Activated CD4-positive, alpha-beta T cell treated with anti-CD3 and anti-CD28 coated beads, Interleukin-2, Interleukin-4, amounts not matched to agents 100 ng/mL and 50 ng/mL, durations not matched to agents 16 hours and 8 hours (primary cell): ENCODE results near the gene UBE3B.

Experiments used
- DNase-seq: peaks from one replicate; pipeline ENCODE4 v3.0.0-alpha.2; 2020; ENCODE audit warnings: low spot score

UBE3B gene

DNA sequence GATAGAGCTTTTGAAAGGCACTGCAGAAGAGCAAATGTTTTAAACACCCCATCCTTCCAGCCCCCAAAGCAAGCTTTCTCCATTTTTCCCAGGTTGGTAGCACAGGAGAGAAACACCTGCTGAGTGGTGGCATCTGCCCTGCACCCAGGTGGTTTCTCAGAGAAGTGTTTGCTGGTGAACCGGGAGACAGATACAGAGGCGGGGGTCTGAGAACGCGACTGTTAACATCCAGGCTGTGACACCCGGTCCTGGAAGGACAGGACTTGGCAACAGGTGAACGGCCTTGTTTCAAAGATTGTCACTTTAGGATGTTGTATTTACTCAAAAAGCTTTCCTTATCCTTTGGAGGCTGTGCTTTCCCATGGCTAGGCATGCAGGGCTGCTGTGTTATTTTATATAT lies 77.3 kb downstream of the UBE3B start:
- DNase-seq = no peak

- no peak for DNase-seq
These were observed 78.2 kb downstream of the UBE3B start for GRCh38 chr12:109555431-109556315.

DNA sequence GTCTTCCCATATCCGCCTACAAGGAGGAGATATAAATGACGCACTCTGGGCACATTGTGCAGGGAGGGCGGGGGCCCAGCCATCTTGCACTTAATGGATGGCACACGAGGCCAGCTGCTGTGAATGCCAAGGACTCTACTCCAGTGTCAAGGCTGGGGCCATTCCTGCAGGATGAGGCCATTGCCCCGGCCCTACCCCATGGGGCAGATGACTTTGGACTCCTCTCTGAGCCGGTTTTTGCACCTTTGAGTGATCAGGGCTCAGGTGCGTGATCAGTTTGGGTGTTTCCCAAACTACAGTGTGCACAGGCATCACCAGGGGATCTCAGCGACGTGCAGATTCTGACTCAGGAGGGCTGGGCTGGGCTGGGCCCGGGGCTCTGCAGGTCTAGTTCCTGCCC lies 79.8 kb downstream of the UBE3B start:
- no peak for DNase-seq

GRCh38 chr12:109557805-109558204 lies 80.4 kb downstream of the UBE3B start:
- DNase-seq = no peak

DNA sequence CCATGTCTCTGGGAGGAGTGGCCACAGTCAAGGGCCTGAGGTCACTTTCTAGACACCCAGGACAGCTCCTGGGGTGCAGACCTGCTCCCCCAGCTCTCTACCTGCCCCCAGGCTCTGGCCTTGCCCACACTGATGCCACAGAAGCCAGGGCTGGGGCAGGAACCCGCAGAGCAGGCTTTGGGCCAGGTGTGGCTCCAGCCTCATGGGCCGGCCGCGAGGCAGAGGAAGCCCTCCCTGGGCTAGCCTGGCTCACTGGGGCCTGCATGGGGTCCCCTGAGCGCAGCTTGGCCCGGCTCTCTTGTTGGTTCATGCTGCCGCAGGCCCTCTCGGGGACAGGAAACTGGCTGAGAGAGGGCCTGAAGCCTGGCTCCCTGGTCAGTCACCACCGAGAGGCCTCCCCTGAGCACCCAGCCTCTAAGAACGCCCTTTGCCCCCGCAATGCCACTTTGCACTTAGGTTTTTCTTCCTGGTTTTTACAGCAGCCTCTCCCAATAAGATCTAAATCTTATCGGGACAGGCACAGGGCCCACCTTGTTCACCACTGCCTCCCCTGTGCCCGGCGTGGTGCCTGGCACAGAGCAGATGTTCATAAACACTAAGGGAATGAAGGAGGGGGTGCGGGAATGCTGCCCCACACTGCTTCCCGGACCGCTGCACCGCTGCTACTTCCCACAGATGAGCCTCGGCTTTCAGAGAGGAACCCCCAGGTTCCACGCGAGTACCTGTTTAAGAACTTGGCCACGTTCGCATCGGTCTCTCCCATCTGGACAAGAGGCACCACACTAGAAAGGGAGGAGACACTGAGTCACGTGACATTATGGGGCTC lies 81.2 kb downstream of the UBE3B start:
- DNase-seq = no peak

GRCh38 chr12:109559200-109559505 lies 81.7 kb downstream of the UBE3B start:
- DNase-seq = no peak

DNA sequence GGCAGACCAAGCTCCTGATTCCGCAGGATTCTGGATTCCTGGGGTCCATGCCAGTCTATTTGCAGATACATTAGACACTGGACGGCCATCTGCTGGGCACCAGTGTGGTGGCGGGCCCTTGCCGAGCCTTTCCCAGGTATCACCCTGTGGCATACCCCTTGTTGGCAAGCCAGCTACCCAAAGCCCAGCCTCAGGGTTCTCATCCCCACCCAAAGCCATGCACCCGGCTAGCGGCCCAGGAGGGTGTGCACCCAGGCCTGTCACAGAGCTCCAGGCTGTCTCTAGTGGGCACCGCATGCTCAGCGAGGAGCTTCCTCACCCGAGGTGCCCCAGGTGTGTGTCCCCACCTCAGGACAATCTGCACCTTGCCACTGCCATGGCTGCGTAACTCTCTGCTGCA lies 82.2 kb downstream of the UBE3B start:
- no peak for DNase-seq

GRCh38 chr12:109560867-109561710 lies 83.7 kb downstream of the UBE3B start:
- no peak for DNase-seq

DNA sequence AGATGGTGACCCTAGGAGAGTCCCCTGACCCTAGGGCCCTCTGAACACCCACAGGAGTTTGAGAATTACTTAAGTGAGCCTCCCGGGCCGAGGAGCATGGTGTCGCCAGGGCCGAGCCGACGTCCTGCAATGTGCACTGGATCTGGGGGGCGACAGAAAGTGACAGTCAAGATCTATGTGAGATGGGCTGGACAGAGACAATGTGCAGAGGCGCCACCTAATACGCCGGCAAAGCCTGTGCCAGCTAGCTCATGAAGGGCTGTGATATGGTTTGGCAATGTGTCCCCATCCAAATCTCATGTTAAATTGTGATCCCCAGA lies 84.2 kb downstream of the UBE3B start:
- no peak for DNase-seq

DNA sequence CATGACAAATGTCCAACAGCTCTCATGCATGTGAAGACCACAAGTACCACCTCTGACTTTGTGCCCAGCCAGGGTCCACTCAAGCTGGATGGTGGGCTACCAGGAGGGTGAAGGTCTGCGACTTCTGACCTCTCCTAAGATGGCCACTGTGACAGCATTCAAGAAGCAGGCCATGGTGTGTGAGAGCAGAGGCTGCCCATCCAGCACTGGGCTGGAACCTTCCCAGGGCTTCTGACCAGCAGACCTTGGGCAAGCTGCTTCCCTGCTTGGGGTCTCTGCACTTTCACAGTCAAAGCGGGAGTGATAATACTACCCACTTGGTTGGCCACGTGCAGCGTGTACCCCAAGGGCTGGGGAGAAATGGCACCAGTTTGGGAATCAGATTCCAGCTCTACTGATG lies 85.4 kb downstream of the UBE3B start:
- DNase-seq = no peak

DNA sequence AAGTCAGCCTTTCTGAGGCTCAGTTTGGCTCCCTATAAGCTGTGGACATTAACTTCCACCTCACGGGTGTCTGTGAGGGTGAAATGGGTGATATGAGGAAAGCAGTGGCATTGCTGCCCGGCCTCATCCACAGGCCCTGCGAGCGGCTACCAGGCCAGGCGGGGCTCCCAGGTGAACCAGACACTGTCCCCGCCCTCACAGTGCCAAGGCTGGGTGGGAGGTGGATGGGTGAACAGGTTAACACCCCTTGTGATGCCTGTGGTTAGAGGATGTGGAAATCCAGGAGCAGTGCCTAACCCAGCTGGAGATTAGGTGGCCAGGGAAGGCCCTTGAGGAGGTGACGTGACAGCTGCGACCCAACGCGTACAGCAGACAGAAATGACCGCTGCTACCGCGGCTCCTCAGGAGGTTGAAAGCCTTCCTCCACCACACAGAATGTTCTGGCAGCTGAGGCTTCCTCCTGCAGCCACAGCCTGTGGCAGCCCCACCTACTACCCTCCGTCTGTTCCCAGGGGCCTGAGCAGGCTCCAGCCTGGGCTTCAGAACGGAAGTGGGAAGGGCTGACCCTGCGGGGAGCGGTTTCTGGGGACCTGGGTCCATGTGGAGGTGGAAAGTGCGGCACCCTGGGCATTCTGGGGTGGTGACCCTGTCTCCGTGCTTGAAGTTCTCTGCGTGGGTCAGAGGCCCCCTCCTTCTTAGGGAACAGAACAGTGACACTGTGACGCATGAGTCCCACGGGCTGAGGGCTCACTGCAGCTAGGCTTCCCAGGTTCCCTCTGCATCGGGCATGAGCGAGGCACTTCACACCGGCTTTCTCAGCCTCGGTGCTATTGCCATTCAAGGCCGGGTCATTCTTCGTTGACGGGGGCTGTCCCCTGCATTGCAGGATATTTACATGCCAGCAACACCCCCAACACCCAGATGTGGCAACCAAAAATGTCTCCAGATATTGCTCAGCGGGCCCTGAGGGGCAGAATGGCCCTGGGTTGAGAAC lies 86.2 kb downstream of the UBE3B start:
- DNase-seq = no peak

GRCh38 chr12:109566424-109566823 lies 89.0 kb downstream of the UBE3B start:
- no peak for DNase-seq

DNA sequence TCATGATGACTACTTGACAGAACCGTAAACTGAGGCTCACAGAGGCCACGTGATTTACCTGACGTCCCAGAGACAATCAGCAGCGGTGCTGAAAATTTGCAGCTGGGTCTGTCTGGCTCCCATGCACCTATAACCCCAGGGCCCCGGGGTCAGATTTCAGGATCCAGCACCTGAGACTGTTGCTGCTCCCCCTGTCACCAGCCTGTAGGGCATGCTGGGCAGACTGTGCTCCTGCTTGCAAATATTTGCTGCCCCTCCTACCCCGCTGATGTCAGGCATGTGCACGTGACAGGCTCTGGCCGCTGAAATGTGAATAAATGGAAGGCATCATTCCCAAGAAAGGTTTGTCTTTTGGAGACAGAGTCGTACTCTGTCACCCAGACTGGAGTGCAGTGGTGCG lies 89.9 kb downstream of the UBE3B start:
- no peak for DNase-seq

- no peak for DNase-seq
These were observed 90.5 kb downstream of the UBE3B start for GRCh38 chr12:109567967-109568366.

DNA sequence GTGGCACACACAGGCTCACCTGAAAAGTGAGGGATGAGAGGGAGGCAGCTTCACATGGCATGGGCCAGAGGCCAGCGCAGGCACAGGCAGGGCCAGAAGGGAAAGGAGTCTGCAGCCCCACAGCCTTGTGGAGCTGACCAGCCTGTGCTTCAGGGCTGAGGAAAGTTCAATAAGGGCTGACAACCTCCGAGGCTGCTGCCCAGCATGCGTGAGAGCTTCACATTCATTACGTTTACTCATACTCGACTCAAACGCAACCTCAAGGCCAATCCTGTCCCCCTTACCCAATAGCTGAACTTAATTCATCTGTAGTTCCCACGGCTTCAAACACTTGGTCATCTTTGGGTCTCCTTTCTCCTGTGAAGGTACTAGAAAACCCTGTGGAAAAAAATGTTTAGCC lies 91.1 kb downstream of the UBE3B start:
- DNase-seq = no peak

DNA sequence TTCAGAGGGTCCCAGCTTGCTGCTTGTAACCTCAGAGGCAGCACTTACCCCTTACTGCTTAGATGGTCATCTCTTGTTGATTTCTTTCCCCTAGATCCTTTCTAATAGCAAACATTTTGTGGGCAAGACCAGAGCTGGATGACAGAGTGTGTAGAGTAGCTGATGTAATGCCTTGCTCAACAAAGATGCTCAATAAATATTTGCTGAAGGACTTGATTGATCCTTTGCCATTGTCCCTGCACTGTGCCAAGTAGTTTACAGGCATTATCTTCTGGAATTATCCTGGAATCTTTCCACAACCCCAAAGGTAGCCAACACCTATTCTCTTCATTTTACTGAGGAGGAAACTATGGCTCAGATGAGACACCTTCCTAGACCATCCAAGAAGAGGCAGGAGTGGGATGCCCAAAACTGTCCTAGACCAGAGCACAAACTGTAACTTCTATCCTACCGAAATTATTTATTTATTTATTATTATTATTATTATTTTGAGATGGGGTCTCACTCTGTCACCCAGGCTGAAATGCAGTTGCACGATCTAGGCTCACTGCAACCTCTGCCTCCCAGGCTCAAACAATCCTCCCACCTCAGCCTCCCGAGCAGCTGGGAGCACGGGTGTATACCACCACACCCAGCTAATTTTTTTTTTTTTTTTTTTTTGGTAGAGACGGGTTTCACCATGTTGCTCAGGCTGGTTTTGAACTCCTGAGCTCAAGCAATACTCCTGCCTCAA lies 94.5 kb downstream of the UBE3B start:
- DNase-seq = no peak

GRCh38 chr12:109572506-109572845 lies 95.0 kb downstream of the UBE3B start:
- no peak for DNase-seq

GRCh38 chr12:109573029-109573913 lies 95.8 kb downstream of the UBE3B start, which contains the start of the genes MMAB and MVK:
TSS of gene MMAB (minus strand) at chr12:109573504. CDS start at chr12:109573480, 24 bp downstream.
TSS of gene MVK (plus strand) at chr12:109573794. CDS start at chr12:109574823, 1,029 bp downstream.
- peak; percentile 100 for DNase-seq

DNA sequence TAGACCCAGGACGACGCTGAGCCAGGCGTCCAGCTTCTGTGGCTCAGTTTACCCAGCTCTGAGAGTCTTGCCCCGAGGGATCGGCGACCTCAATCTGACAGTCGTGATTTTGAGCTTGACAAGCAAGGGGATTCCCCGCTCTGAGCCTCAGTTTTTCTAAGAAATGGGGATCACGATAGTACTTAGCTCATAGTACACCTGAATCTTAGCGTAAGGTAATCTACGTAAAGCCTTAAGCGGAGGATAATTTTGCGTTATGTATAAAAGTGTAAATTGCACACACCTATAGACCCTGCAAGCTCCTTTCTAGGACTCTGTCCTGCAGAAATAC lies 96.4 kb downstream of the UBE3B start:
- no peak for DNase-seq

- DNase-seq = no peak
These were observed 98.2 kb downstream of the UBE3B start for GRCh38 chr12:109575683-109576082.
